SK-N-MC (cell line): ENCODE results near the gene HNRNPAB.

Experiments used
- EZH2 ChIP-seq: fragments of 200-600 bp; sonication (generic); IDR thresholded peaks from one replicate; pipeline ENCODE4 v1.6.1; 2017; ENCODE audit warnings: antibody characterized with exemption
- POLR2AphosphoS5 ChIP-seq: IDR thresholded peaks from 2 replicates; pipeline ENCODE4 v1.6.1; 2012; ENCODE audit warnings: mild to moderate bottlenecking, low read depth, low read length, borderline replicate concordance

DNA sequence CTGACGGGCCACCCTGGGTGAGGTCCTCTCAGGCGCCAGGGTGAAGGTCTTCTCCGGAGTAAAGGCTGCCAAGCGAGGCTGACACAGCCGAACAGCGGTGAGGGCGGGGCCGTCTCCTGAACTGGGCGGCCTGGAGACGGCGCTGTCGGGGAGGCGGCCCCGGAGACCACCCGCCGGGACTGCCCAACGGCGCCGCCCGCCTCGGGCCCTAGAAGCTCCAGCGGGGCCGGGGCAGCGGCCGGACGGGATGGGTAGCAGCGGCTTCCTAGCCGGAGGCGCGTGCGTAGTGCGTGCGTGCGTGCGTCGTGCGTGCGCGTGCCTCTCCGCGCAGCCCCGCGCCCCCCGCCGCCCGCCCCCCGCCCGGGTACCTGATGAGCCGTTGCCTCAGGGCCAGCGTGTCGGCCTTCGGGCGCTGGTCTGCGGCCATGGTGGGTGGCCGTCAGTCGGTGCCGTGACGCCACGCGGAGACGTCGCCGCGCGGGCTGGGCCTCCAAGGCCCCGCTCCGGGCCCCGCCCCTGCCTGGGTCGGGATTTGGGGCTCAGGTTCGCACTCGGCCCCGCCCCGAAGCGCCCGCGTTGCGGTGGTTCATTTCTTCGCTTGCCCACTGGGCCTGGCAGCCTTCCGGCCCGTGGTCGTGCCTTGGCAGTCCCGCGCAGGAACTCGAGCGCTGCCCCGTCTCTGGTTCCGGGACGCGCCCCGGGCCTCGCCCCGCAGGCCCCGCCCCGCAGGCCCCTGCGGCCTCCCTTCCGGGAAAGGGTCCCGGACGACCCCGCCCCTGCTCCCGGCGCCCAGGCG is 28.0 kb downstream of the HNRNPAB start, which contains the start of gene PHYKPL:
- peak; percentile 61 for TF ChIP-seq POLR2AphosphoS5
- no peak for TF ChIP-seq EZH2
